Stomach (tissue), 9 donors: ENCODE results near the gene EIF2A. TPM values are rescaled to one million over a fixed set of nuclear protein-coding genes. Genes with fewer than 3 reads are reported as not detected.
"Not testable (repeated sequence)": the region's sequence is repeated elsewhere in the genome, so short reads cannot be mapped to it uniquely, and the experiment has no call there.

Experiments
- DNase-seq, 2 donors: peaks; one replicate each; pipeline versions ENCODE4 v3.0.0 to v3.0.0-alpha.2; 2013 to 2019
- H3K27ac ChIP-seq, 5 donors: fragments of 200-600 bp in 4 of 5; sonication (generic) in 4 of 5; one replicate each; pipeline ENCODE4 v1.5.1; 2013 to 2019; ENCODE audit warnings: mild to moderate bottlenecking in 1 of 5, moderate library complexity in 1 of 5
- H3K27me3 ChIP-seq, 3 donors: fragments of 200-600 bp; sonication (generic); one replicate each; pipeline ENCODE4 v1.5.1; 2017 to 2019; ENCODE audit warnings: mixed run types in 1 of 3
- H3K36me3 ChIP-seq, 4 donors: fragments of 200-600 bp; sonication (generic); 1 replicate in 3 of 4; 2 replicates in 1 of 4; pipeline ENCODE4 v1.5.1; 2016 to 2019
- H3K4me1 ChIP-seq, 4 donors: fragments of 200-600 bp; sonication (generic); one replicate each; pipeline ENCODE4 v1.5.1; 2016 to 2019
- H3K4me3 ChIP-seq, 4 donors: fragments of 200-600 bp; sonication (generic) in 3 of 4; one replicate each; pipeline ENCODE4 v1.5.1; 2016 to 2019; ENCODE audit warnings: mild to moderate bottlenecking in 1 of 4
- H3K9me3 ChIP-seq, 4 donors: fragments of 200-600 bp; sonication (generic); one replicate each; pipeline ENCODE4 v1.5.1; 2016 to 2019
- CTCF ChIP-seq, 7 experiments: fragments of 450-650 bp in 4 of 7; fragments of 200-600 bp in 3 of 7; sonication (generic) in 3 of 7; IDR thresholded peaks; one replicate each; pipeline ENCODE4 v1.5.1; 2016 to 2019; ENCODE audit warnings: antibody characterized with exemption in 7 of 7, control low read depth in 2 of 7, mild to moderate bottlenecking in 1 of 7
- EP300 ChIP-seq: sonication (generic); formaldehyde crosslinking; IDR thresholded peaks from one replicate; pipeline ENCODE4 v1.6.1; 2017; ENCODE audit warnings: antibody characterized with exemption
- POLR2A ChIP-seq, 4 donors: fragments of 450-650 bp; IDR thresholded peaks; one replicate each; pipeline ENCODE4 v1.6.1; 2016; ENCODE audit warnings: antibody characterized with exemption in 4 of 4, control low read depth in 2 of 4, mild to moderate bottlenecking in 1 of 4, moderate library complexity in 1 of 4
- POLR2AphosphoS5 ChIP-seq, 3 donors: sonication (generic); formaldehyde crosslinking; IDR thresholded peaks; one replicate each; pipeline ENCODE4 v1.6.1; 2016; ENCODE audit warnings: antibody characterized with exemption in 3 of 3
- WGBS, 5 donors: extraction: QIAGEN DNeasy Blood & Tissue Kit in 3 of 5; methylation state at CpG; one replicate each; pipeline versions ENCODE4 v1.1.5 to v1.1.7; 2013 to 2018; 5-methylcytosine and 5-hydroxymethylcytosine counted together
- intact Hi-C: fragments of 100-400 bp; cut with DNase I; formaldehyde crosslinking; loops from one replicate; pipeline ENCODE4 v1.15.1; 2023; ENCODE audit warnings: low total_unique reads
- polyA plus RNA-seq, 3 donors: library from polyadenylated mRNA; stranded (reverse); fragments of 200-250 nt; gene quantifications; one replicate each; pipeline ENCODE4 v1.2.3, GENCODE V29; 2013
- total RNA-seq, 5 donors: library from RNA; depleted of rRNA; stranded (reverse); fragments of >200 nt; gene quantifications; one replicate each; pipeline versions ENCODE4 v1.1.0 to v1.2.3, GENCODE V29; 2014 to 2016
- donor health status: healthy with polysubstance abuse.
- donor health status: Bipolar disorder and iron deficiency.
- donor health status: healthy.

EIF2A gene
- total and polyA plus RNA-seq, 8 donors: 21.4 to 690 (median 124) TPM

GRCh38 chr3:150613034-150613433 is 66.4 kb downstream of the EIF2A start:
- TF ChIP-seq CTCF (IDR thresholded peaks at IDR 0.05) (no peak), POLR2AphosphoS5 (IDR thresholded peaks at IDR 0.05) (no peak), POLR2A (IDR thresholded peaks at IDR 0.05) (no peak), EP300 (no peak)
- intact Hi-C loops: no loop called here
- DNase-seq: no peak

GRCh38 chr3:150613709-150614480 is 67.3 kb downstream of the EIF2A start:
- TF ChIP-seq EP300 (no peak), POLR2A (IDR thresholded peaks at IDR 0.05) (no peak), POLR2AphosphoS5 (IDR thresholded peaks at IDR 0.05) (no peak), CTCF (IDR thresholded peaks at IDR 0.05) (no peak)
- intact Hi-C loops: no loop called here
- 70 to 91% (median 83%) methylated on average over 2 of the region's 2 CpGs for whole genome bisulfite sequencing, 5 donors

More at GRCh38 chr3:150613034-150613433, 66.4 kb downstream of the EIF2A start:
- 94 to 99% (median 94%) methylated on average over 2 of the region's 2 CpGs for WGBS, 5 donors
- no peaks in the 10 kb centered on the region for H3K9me3 ChIP-seq
- peaks cover 8 to 12% (median 10%) of the 10 kb centered on the region in 4 donors for H3K36me3 ChIP-seq
- peaks cover 0 to 63% (median 40%) of the 10 kb centered on the region in 4 donors for H3K4me1 ChIP-seq
- H3K27ac ChIP-seq: no peak overlapping the region
- H3K4me3 ChIP-seq: no peak overlapping the region
- no peaks in the 10 kb centered on the region for H3K27me3 ChIP-seq

GRCh38 chr3:150620002-150620689 is 73.6 kb downstream of the EIF2A start:
- DNase-seq: no peak
- WGBS, 5 donors: 59 to 75% (median 64%) methylated on average over 7 of the region's 7 CpGs
- no peaks in the 10 kb centered on the region for H3K9me3 ChIP-seq

More at GRCh38 chr3:150613709-150614480, 67.3 kb downstream of the EIF2A start:
- H3K27me3 ChIP-seq: no peaks in the 10 kb centered on the region
- DNase-seq: no peak
- H3K27ac ChIP-seq: no peak overlapping the region
- H3K9me3 ChIP-seq: no peaks in the 10 kb centered on the region
- peaks cover 0 to 54% (median 34%) of the 10 kb centered on the region in 4 donors for H3K4me1 ChIP-seq
- no peak overlapping the region for H3K4me3 ChIP-seq
- peaks cover 8 to 16% (median 13%) of the 10 kb centered on the region in 4 donors for H3K36me3 ChIP-seq

GRCh38 chr3:150622955-150623354 is 76.4 kb downstream of the EIF2A start:
- H3K4me3 ChIP-seq, H3K9me3 ChIP-seq, H3K27ac ChIP-seq, intact Hi-C loops, H3K27me3 ChIP-seq, DNase-seq: not testable (repeated sequence)
- Histone ChIP-seq H3K36me3 (peaks cover 19 to 55% (median 44%) of the 10 kb centered on the region in 4 donors), H3K4me1 (peaks cover 0 to 49% (median 24%) of the 10 kb centered on the region in 4 donors)

More at GRCh38 chr3:150620002-150620689, 73.6 kb downstream of the EIF2A start:
- Histone ChIP-seq H3K4me1 (peaks cover 0 to 58% (median 24%) of the 10 kb centered on the region in 4 donors), H3K36me3 (peaks cover 2 to 27% (median 16%) of the 10 kb centered on the region in 4 donors), H3K27me3 (no peaks in the 10 kb centered on the region), H3K27ac (no peak overlapping the region), H3K4me3 (no peak overlapping the region)
- TF ChIP-seq POLR2AphosphoS5 (IDR thresholded peaks at IDR 0.05) (no peak), CTCF (IDR thresholded peaks at IDR 0.05) (no peak), EP300 (no peak), POLR2A (IDR thresholded peaks at IDR 0.05) (no peak)
- intact Hi-C loops: no loop called here
